Fibroblast of the aortic adventitia (primary cell): Measurements from ENCODE around the gene LCLAT1. TPM values are rescaled to one million over a fixed set of nuclear protein-coding genes. Genes with fewer than 3 reads are reported as not detected.
A peak's percentile ranks its signal among the peaks of the same experiment; 100 is the strongest.

ENCODE experiments used
- DNase-seq: peaks from one replicate; pipeline ENCODE4 v3.0.0-alpha.2; 2010; ENCODE audit warnings: low read depth
- H3K4me3 ChIP-seq: 2 replicates; pipeline ENCODE4 v1.5.1; 2011; ENCODE audit warnings: low read depth, mild to moderate bottlenecking, control low read depth, low read length, moderate library complexity
- total RNA-seq: library from RNA; depleted of rRNA; stranded (reverse); fragments of >200 nt; gene quantifications from 2 replicates; pipeline ENCODE4 v1.2.3, GENCODE V29; 2012; ENCODE audit warnings: low replicate concordance
- TF ChIP-seq, protein P1 (sequence below): IDR thresholded peaks from 2 replicates; pipeline ENCODE4 v1.5.1; 2011; ENCODE audit warnings: mild to moderate bottlenecking, low read length, control low read depth, inconsistent platforms; ENCODE audit not compliant: insufficient read depth

Gene LCLAT1
- total RNA-seq, 1 donor, result 21.5 TPM

DNA sequence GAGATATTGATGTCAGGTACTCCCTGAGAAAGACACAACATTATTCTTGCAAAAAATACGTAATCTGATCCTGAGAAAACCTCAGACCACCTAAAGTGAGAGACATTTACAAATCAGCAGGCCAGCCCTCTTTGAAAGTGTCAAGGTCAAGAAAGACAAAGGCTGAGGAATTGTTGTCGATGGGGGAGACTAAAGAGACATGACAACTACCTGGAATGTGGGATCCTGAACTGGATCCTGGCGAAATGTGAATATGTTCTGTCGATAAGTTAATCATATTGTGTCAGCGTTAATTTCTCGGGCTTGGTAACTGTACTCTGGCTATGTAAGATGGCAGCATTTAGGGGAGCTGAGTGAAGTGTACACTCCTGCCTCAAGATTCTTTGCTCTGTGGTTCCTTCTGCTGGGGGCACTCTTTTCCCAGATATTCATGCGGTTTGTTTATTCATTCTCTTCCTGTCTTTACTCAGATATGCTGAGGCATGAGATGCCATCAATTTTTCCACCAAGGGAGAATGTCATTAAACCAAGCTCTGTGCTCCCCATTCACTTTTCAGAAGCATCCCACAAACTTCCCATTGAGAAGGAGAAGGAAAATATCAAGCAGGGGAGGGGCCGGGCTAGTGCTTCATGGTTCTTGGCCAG lies 205.3 kb downstream of the LCLAT1 start:
- H3K4me3 ChIP-seq, result no peak overlapping the region
- TF ChIP-seq, protein P1, sequence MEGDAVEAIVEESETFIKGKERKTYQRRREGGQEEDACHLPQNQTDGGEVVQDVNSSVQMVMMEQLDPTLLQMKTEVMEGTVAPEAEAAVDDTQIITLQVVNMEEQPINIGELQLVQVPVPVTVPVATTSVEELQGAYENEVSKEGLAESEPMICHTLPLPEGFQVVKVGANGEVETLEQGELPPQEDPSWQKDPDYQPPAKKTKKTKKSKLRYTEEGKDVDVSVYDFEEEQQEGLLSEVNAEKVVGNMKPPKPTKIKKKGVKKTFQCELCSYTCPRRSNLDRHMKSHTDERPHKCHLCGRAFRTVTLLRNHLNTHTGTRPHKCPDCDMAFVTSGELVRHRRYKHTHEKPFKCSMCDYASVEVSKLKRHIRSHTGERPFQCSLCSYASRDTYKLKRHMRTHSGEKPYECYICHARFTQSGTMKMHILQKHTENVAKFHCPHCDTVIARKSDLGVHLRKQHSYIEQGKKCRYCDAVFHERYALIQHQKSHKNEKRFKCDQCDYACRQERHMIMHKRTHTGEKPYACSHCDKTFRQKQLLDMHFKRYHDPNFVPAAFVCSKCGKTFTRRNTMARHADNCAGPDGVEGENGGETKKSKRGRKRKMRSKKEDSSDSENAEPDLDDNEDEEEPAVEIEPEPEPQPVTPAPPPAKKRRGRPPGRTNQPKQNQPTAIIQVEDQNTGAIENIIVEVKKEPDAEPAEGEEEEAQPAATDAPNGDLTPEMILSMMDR, result no peak
- DNase-seq, result no peak

DNA sequence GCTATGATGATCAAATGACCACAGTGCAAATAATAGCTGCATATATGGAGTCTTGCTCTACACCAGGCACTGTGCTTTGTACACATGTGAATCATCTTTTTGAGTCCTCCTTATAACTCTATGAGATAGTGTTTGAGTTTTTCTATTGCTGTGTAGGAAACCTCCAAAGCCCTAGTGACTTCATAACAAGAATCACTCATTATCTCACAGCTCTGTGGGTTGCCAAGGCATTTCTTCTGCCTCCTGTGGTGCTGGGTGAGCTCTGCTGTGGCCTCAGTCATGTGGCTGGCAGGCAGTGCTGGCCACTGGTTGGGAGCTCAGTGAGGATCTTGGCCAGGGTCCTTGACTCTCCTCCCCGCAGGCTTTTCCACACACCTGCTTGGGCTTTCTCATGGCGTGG lies 206.8 kb downstream of the LCLAT1 start:
- TF ChIP-seq, protein P1, result no peak
- peak; percentile 68 for DNase-seq
- no peak overlapping the region for H3K4me3 ChIP-seq

DNA sequence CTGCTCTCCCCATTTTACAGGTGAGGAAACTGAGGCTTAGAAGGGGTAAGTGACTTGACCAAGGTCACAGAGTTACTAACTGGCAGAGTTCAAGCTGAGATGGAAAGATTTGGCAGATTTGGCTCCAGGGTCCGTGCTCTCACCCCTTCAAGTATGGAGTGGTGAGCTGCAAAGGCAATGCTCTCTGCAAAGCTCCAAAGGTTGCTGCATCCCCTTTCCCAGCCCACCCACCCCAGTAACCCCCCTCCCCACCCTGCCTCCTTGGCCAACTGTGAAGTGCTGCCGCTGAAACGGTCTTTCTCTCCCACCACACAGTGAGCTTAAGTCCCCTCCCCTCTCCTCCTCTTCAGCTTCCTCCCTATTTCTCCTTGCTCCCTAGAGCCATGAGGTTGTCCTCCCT lies 207.4 kb downstream of the LCLAT1 start:
- no peak for DNase-seq
- TF ChIP-seq, protein P1, result no peak
- H3K4me3 ChIP-seq, result no peak overlapping the region

DNA sequence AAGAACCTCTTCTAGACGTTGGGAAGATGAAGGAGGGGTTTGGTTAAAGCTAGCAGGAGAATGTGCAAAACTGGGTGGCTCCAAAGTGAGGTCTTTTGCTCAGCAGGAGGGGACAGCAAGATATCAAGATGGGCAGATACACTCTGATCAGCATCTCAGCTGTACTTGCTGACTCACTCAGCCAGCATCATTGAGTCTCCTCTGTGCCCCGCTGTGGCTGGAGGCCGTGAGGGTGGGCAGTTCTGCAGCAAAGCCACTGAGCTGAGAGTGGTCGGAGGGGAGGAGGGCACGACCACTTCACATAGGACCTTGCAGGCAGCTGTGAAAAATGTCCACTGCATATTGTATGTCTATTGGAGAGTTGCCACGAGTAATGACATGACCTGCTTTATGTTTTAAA lies 208.2 kb downstream of the LCLAT1 start:
- TF ChIP-seq, protein P1, result no peak
- no peak overlapping the region for H3K4me3 ChIP-seq
- no peak for DNase-seq

DNA sequence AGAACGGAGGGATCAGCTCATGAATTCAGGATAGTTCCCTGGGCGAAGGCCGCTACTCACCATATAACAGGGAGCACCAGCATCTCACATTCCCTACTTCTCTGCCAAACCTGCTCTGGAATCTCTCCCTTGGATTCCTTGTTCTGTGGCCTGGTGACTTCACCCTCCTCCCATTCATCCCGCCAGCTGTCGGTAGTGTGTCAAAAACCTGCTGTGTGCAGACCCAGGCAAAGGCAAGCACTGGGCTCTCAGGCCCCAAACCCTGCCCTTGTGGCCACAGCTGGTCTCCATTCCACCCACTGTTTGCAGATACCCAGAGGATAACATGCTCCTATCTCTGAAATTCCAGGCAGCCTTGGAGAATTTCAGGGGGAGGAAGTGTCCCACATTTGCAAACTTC lies 208.6 kb downstream of the LCLAT1 start:
- no peak overlapping the region for H3K4me3 ChIP-seq
- DNase-seq, result peak; percentile 58
- TF ChIP-seq, protein P1, result no peak

DNA sequence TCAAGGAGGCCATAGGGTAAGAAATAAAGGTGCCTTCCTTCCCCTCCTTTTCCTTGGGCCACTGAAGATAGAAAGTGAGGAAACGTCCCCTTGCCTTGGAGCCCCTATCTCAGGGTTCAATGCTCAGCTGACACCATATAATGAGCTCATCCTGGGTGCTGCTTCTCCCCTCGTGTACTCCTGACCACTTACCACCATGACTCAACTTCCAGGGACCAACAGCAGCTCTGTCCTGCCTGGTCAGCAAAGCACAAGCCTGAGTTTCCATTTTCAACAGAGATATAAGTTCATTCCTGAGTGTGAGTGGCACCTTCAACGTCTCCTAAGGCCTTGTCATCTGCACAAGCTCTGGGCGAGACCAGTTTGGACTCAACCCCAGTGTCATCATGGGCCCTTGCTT lies 209.0 kb downstream of the LCLAT1 start:
- peak; percentile 14 for DNase-seq
- TF ChIP-seq, protein P1, result no peak
- H3K4me3 ChIP-seq, result no peak overlapping the region
